GM12878 (cell line): ENCODE data around the gene CABLES1.

ENCODE experiments used
- CBX5 ChIP-seq: sonication (generic); IDR thresholded peaks from 2 replicates; pipeline ENCODE4 v1.6.1; 2016; ENCODE audit warnings: low read depth, moderate library complexity, mild to moderate bottlenecking, inconsistent platforms
- EGR1 ChIP-seq, 2 experiments: IDR thresholded peaks; 1 replicate in 1 of 2; 2 replicates in 1 of 2; pipeline ENCODE4 v1.6.1; 2011 to 2012; ENCODE audit warnings: low read depth in 2 of 2, low read length in 2 of 2, borderline replicate concordance in 1 of 2, mild to moderate bottlenecking in 1 of 2, moderate library complexity in 1 of 2
- JUND ChIP-seq: IDR thresholded peaks from 2 replicates; pipeline ENCODE4 v1.6.1; 2012; ENCODE audit warnings: low read depth, mild to moderate bottlenecking, low read length, improper control_type of control experiment, moderate library complexity
- MTA2 ChIP-seq: fragments of 450-650 bp; IDR thresholded peaks from 2 replicates; pipeline ENCODE4 v1.6.1; 2016; ENCODE audit warnings: low read depth, mild to moderate bottlenecking, moderate library complexity
- POLR2A ChIP-seq: IDR thresholded peaks from 2 replicates; pipeline ENCODE4 v1.6.1; 2011; ENCODE audit warnings: low read depth, mild to moderate bottlenecking, low read length
- POLR2AphosphoS2 ChIP-seq: IDR thresholded peaks from 2 replicates; pipeline ENCODE4 v1.6.1; 2011; ENCODE audit warnings: low read depth, mild to moderate bottlenecking, low read length, improper control_type of control experiment, moderate library complexity
- SMAD1 ChIP-seq: fragments of 450-650 bp; IDR thresholded peaks from 2 replicates; pipeline ENCODE4 v1.6.1; 2018; ENCODE audit warnings: mild to moderate bottlenecking, low read depth; ENCODE audit not compliant: partially characterized antibody
- TF ChIP-seq, protein P1 (sequence below): IDR thresholded peaks from 2 replicates; pipeline ENCODE4 v1.6.1; 2012; ENCODE audit warnings: low read length, inconsistent platforms
- TF ChIP-seq, protein P2 (sequence below): fragments of 150-350 bp; IDR thresholded peaks from 2 replicates; pipeline ENCODE4 v1.6.1; 2016; ENCODE audit warnings: low read depth, low read length
- TF ChIP-seq, protein P3 (sequence below), 3 experiments: IDR thresholded peaks in 2 of 3; conservative IDR thresholded peaks in 1 of 3; 2 replicates each; pipeline ENCODE4 v1.5.1; 2011; ENCODE audit warnings: low read depth in 3 of 3, low read length in 3 of 3, mild to moderate bottlenecking in 3 of 3, control low read depth in 2 of 3, moderate library complexity in 2 of 3, inconsistent platforms in 1 of 3, mixed read lengths in 1 of 3; ENCODE audit not compliant: control insufficient read depth in 2 of 3, insufficient read depth in 1 of 3; ENCODE audit errors: extremely low read depth in 1 of 3

GRCh38 chr18:23238651-23239349, 103.5 kb downstream of the CABLES1 start:
- TF ChIP-seq, protein P1, sequence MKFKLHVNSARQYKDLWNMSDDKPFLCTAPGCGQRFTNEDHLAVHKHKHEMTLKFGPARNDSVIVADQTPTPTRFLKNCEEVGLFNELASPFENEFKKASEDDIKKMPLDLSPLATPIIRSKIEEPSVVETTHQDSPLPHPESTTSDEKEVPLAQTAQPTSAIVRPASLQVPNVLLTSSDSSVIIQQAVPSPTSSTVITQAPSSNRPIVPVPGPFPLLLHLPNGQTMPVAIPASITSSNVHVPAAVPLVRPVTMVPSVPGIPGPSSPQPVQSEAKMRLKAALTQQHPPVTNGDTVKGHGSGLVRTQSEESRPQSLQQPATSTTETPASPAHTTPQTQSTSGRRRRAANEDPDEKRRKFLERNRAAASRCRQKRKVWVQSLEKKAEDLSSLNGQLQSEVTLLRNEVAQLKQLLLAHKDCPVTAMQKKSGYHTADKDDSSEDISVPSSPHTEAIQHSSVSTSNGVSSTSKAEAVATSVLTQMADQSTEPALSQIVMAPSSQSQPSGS = no peak
- no peak for TF ChIP-seq SMAD1
- TF ChIP-seq, protein P2, sequence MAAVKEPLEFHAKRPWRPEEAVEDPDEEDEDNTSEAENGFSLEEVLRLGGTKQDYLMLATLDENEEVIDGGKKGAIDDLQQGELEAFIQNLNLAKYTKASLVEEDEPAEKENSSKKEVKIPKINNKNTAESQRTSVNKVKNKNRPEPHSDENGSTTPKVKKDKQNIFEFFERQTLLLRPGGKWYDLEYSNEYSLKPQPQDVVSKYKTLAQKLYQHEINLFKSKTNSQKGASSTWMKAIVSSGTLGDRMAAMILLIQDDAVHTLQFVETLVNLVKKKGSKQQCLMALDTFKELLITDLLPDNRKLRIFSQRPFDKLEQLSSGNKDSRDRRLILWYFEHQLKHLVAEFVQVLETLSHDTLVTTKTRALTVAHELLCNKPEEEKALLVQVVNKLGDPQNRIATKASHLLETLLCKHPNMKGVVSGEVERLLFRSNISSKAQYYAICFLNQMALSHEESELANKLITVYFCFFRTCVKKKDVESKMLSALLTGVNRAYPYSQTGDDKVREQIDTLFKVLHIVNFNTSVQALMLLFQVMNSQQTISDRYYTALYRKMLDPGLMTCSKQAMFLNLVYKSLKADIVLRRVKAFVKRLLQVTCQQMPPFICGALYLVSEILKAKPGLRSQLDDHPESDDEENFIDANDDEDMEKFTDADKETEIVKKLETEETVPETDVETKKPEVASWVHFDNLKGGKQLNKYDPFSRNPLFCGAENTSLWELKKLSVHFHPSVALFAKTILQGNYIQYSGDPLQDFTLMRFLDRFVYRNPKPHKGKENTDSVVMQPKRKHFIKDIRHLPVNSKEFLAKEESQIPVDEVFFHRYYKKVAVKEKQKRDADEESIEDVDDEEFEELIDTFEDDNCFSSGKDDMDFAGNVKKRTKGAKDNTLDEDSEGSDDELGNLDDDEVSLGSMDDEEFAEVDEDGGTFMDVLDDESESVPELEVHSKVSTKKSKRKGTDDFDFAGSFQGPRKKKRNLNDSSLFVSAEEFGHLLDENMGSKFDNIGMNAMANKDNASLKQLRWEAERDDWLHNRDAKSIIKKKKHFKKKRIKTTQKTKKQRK = no peak
- TF ChIP-seq POLR2AphosphoS2 = no peak
- TF ChIP-seq, protein P3, sequence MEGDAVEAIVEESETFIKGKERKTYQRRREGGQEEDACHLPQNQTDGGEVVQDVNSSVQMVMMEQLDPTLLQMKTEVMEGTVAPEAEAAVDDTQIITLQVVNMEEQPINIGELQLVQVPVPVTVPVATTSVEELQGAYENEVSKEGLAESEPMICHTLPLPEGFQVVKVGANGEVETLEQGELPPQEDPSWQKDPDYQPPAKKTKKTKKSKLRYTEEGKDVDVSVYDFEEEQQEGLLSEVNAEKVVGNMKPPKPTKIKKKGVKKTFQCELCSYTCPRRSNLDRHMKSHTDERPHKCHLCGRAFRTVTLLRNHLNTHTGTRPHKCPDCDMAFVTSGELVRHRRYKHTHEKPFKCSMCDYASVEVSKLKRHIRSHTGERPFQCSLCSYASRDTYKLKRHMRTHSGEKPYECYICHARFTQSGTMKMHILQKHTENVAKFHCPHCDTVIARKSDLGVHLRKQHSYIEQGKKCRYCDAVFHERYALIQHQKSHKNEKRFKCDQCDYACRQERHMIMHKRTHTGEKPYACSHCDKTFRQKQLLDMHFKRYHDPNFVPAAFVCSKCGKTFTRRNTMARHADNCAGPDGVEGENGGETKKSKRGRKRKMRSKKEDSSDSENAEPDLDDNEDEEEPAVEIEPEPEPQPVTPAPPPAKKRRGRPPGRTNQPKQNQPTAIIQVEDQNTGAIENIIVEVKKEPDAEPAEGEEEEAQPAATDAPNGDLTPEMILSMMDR (IDR thresholded peaks at IDR 0.05 in 2 of 3, conservative IDR thresholded peaks at IDR 0.05 in 1 of 3; ENCODE audit: control insufficient read depth in 2 of 3, extremely low read depth in 1 of 3, insufficient read depth in 1 of 3, low read depth in 3 of 3, low read length in 3 of 3) = no peak
- TF ChIP-seq CBX5 = no peak
- TF ChIP-seq POLR2A = no peak
- TF ChIP-seq EGR1 (IDR thresholded peaks at IDR 0.05; ENCODE audit: borderline replicate concordance in 1 of 2, low read depth in 2 of 2, low read length in 2 of 2) = no peak
- TF ChIP-seq JUND = no peak
- no peak for TF ChIP-seq MTA2
